Fibroblast of skin of scalp (primary cell): Measurements from ENCODE around the gene CCDC33. TPM values are rescaled to one million over a fixed set of nuclear protein-coding genes. Genes with fewer than 3 reads are reported as not detected.

ENCODE experiments used
- DNase-seq: peaks from one replicate; pipeline ENCODE4 v3.0.0-alpha.2; 2013
- polyA plus RNA-seq, 2 experiments: library from polyadenylated mRNA; unstranded; fragments of 120-200 nt; gene quantifications; one replicate each; pipeline ENCODE4 v1.2.1, GENCODE V29; 2013; ENCODE audit not compliant: insufficient read length in 2 of 2

The CCDC33 gene
- not detected for polyA plus RNA-seq (2013, experiment 1 of 2; ENCODE audit: insufficient read length)
- polyA plus RNA-seq (2013, experiment 2 of 2; ENCODE audit: insufficient read length): not detected

DNA sequence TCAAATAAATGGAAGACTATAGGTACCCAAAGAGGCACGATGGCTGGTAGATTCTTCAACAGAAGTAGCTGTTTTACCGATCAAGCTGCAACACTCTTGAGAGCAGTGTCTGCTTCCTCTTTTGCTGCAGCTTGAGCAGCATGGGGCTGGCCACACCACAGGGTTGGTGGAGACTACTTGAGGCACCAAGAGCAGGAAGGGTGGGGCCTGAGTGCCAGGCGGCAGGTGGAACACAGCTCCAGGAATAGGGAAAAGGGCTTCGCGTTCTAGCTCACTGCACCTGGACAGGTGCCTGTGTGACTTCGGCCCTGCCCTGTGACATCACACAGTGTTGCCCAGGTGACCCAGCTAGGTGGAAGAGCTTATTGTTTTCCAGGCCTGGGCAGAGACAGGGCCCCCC is at the start of gene CCDC33:
TSS of gene CCDC33 (plus strand) at position 365 of the 400 bp plus-strand sequence. CDS start 394 bp downstream, outside the sequence.
- no peak for DNase-seq

DNA sequence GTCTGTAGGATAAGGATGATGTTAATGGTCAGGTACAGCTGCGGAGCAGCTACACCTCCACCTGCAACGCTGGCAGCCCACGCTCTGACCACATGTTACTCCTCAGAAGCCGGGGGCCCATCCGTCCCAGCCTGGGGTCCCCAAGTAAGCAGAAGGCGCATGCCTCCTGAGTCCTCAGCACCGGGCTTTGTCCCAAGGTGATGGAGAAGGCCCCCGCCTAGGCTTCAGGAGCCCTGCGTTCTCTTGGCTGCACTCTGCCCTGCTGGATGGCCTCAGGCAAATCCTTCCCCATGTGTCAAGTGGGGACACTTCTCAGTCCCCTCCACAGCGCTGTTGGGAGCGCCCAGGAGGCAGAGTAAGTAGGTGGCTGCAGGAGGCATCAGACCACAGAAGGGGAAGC is 47.9 kb upstream of the CCDC33 start:
- no peak for DNase-seq

DNA sequence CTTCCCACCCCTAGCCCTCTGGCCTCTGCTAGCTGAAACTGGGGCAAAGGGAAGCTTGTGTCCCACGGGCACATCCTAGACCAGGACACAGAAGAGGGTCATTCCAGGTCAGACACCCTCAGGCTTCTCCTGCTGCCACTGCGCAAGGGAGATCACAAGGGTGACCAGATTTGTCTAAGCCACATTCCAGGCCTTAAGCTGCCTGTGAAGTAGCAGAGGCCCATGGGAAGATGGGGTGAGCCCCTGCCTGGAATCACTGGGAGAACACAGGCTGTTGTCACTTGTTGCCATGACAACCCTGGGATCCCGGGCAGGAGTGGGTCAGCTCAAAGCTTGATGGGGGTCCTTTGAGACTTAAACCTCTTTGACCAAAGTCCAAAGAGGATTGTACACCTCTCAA is 44.3 kb upstream of the CCDC33 start:
- no peak for DNase-seq

DNA sequence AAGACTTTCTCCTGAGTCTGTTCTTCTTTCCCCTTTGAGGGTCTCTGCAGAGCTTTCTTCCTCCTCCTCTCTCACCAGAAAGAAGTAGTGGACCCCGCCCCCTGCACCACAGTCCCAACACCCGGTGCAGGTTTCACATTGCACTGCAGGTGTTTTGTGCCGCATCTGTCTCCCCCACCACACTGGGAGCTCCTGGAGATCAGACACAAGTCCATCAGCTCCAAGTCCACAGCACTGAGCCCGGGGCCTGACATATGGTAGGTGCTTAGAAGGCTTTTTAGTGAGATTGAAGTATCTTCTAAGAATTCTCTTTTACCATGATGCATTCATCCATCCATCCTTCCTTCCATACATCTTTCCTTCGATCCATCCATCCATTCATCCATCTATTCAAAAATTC is 43.4 kb upstream of the CCDC33 start:
- no peak for DNase-seq

DNA sequence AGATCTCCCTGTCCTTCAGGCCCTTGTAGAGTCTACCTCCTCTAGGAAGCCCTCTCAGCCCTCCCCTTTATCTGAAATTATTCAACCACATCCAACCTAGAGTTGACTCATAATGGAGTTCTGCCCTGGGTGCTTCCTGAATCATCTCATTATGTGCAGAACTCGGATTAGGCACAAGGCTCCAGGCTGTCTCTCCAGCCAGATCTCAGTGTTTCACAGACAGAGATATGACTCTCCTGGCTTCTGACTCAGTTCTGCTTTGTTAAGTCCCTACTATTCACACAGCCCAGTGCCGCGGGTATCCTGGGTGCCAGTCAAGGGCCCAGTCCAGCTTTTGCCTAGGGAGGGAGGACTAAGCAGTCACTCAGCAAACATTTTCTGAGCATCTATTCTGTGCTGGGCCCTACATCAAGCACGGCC is 42.8 kb upstream of the CCDC33 start:
- peak; percentile 85 for DNase-seq

DNA sequence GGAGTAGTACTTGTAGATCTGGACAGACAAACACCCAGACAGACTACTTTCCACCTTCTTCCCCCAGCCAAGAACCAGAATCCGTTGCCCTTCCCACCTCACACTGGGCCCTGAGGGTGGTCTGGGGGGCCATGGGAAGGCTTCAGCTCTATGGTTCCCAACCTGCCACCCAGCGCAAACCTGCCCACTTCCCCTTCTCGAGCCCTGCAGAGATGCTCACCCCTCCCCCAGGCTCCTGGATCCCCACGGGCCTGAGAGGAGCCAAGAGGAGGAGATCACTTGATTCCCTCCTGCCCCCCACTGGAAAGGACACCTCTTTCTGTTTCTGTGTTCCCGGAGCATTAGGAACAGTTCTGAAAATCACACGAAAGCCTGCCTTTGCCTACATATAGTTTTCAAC is 42.2 kb upstream of the CCDC33 start:
- DNase-seq: no peak

DNA sequence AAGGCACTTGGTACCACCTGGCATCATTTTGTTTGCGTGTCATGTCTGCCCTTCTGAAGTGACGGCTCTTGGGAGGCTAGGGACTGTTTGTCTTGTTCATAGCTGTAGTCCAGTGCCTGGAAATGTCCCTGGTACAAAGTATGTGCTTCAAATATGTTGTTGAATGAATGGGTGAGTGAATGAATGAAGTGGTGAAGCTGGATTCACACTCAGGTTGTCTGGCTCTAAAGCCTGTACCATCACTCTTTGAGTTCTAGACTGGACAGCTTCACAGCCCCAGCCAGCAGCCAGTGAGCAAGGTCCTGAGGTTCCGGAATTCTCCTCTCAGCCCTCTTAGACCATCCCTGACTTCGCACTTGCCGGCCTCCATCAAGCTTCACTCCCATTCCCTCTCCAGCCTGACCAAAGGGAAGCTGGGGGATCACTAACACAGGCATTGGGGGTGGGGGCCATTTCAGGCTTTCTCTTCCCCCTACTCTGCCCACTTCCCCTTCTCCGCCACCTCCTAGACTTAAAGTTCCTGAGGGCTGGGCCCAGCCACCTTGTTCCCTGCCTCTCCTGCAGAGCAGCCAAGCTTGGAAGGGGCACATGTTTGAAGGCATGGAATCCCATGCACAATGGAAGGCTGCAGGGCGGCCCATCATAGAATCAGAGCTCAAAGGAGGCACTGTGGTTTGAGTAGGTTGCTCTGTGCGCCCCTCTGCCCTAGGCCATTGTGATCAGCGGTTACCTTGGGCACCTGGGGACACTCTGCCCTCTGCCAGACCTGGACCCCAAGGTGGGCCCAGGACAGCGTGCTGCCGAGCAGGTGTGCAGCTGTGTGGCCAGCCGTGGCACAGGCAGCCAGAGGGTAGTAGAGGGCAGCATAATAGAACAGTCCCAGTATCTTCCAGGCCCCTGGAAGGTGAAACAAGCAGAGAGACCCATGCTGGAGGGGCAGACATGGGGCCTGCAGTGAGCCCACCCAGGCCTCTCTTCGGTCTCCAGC is 41.3 kb upstream of the CCDC33 start:
- no peak for DNase-seq

DNA sequence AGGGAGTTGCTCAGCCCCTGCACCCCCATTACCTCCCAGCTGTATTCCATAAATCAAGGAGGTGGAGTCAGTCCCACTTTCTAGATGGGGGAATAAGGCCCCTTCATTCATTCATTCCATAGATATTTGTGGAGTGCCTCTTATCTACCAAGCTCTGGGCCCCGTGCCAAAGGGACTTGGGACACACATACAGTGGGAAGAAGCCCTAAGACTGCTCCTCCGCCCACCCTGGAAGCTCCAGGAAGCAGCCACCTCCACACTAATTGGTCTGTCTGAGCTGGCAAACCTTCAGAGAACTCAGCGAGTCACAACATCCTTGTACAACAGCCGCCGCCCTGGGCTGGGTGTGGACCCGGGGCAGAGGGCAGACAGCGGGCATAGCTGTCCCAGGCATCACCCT is 40.0 kb upstream of the CCDC33 start:
- peak; percentile 97 for DNase-seq

DNA sequence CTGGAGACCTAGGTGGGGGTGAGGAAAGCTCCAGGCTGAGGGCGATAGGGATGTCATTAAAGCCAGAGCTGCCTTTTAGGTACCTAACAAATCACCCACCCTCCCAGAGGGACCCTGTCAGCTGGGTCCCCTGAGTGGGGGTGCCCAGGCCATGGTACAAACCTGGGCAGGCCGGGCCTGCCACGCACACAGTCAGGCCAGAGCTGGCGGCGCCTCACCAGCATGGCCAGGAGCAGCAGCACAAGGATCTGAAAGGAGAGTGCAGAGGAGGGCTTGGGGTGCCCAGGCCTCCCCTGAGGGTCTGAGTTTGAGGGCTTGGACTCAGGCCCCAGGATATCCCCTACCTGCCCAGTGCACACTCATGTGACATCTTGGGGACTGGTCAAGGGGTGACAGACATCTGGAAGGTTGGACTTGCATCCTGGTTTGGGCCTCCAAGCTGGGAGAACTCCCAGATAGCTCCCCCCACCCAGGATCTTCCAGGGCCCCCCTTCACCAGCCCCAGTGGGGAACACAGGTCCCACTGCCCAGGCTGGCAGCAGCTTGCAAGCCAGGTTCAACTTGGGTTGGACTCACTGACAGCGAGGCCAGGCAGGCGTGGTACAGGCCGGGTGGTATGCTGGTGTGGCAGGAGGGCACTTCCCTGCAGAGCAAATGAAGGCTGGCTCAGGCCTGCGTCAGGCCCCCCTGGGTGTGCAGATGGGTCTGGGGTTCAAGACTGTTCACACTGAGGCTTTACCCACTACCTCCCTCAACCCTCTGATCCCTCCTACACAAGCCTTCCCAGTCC is 38.8 kb upstream of the CCDC33 start:
- DNase-seq: no peak

DNA sequence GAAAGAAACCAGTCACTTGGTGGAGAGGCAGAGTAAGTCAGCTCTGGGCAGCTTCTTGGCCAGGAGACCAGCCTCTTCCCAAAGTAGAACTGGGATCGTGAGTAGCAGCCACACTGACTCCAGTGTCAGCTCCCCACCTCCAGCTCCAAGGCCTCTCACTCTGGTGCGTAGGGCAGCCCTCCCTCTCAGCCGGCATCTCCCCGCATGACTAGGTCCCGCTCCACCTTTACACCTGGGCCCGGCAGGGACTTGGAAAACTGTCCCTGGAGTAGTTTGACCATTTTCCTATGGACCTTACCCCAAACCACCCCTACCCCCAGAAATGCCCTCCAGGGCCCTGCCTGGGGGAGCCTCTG is 36.9 kb upstream of the CCDC33 start:
- no peak for DNase-seq

DNA sequence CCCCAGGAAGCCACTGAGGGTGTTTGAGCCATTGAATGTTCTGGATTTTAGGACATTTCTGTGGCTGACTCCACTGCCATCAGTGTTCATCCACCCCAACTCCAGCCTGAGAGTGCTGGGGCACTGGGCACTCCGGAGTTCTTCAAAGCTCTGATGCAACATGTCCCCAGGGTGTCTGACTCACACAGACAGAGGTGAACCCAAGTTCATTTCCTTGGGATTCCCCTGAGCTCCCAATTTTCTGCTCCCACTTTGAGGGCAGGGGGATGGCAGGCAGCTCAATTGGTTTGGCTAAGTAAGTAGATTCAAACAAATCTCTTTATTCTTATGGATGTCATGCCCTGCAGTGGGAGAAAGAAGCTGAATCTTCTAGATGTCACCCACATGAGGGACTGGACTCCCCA is 35.7 kb upstream of the CCDC33 start:
- peak; percentile 82 for DNase-seq

DNA sequence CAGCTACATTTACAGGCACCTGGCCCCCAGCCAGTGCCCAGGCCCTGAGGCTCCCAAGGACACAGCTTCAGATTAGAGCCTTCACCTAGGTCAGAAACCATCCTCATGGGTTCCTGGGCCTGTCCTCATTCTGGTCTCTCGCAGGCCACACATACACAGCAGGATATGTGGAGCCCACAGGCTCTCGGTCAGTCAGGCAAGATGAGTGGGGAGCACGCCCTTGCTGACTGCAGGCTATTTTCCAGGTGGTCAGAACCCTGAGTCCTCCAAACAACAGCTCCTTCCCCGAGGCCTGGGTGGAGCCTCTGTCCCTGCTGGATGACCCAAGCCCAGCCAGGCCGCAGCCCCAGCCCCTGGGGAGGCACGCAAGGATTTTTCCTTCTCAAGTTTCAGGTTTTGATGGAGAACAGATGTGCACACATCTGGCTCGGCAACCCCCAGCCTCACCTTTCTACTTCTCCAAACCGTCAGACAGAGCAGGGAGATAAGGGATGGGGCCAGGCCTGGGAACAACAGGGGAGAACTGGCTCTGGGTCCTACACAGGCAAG is 35.2 kb upstream of the CCDC33 start:
- no peak for DNase-seq

DNA sequence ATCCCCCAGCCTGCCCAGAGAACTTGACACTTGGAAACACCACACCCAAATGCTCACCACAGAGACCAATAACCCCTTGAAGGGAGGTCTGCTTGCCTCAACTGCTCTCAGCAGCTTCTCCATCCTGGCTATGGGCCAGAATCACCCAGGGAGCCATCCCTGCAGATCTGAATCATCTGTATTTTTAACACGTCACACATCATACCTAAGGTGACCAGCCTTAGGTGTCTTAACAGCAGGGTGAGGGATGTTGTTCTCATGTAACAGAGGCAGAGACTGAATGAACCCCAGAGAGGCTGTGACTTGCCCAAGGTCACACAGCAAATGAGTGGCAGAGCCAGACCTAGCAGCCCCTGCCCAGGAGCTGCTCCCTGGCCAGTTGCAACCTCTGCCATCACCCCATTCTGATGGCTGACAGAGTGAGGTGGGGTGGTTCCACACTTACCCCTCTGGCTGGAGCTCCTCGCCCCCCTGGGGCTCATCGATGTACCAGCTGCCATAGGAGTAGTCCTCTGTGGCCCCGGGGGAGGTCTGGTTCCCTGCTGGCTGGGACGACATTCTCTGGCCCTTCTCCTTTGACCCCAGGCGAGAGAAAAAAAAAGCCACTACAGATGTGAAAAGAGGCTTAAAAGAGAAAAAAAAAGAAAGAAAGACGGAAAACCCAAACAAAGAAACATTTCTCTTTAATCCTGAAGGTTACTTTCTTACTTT is 34.3 kb upstream of the CCDC33 start:
- peak; percentile 51 for DNase-seq

DNA sequence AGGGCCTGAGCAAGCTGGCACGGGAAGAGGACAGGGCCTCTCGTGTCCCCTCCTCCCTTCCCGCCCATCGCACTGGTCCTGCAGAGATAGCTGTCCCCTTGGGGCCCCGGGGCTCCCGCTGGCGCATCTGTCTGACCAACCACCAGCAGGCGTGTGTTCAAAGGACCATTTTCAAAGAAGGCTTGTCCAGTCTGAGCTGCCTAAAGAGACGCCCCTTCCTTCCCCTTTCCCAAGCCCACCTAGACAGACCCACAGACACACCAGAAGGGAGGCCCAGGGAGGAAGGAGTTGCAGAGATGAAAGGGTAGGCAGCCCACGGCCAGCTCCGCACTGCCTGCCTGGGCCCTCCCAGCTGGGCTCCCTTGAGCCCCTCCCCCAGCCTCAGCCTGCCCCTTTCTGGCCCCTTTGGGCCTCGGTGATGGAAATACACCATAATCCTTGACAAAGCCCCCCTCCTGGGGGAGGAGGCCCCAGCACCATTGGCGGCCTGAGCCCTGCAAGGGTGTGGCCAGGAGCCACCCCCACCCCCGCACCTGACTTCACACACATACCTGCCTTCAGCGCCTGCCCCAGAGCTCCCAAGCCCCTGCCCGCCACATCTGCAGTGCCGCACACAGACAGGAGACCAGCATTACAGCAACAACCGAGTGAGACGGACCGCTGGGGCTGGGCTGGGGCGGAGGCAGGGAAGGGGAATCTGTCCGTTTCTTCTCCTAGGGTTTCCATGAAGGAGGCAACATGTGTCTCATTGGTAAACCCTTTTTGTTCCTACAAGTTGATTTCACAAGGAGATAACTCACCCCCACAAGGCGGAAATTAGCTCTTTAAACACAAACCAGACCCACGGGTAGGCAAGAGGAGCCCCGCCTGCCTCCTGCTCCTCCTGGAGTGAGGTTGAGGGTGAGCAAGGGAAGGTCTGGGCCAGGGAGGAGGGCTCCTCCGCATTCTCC is 33.4 kb upstream of the CCDC33 start, which contains the start of gene STRA6:
TSS of gene STRA6 (minus strand) at position 336 of the 950 bp plus-strand sequence. CDS start 520 bp downstream, outside the sequence.
- DNase-seq: peak; percentile 44

DNA sequence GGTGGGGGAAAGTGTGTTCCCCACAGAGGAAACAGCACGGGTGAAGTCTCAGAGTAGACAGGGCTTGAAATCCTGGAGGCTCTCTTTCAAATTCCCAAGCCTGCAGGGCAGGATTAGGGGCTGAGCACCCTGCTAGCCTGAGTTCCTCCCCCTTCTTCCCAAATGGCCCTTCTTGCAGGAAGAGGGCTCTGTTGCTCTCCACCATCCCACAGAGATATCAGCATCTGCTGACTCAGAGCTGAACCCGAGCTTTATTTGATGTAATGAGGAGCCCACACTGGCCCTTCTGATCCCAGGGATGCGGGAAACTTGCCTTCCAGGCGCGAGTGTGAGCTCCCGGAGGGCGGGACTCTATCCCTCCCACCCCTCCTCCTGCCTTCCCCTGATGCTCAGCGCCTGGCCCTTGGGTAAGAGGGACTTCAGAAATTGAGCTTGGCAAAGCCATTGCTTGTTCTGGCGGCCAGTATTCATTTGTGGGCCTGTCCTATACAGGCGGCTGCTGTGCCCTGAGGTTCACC is 32.2 kb upstream of the CCDC33 start:
- DNase-seq: peak; percentile 75

DNA sequence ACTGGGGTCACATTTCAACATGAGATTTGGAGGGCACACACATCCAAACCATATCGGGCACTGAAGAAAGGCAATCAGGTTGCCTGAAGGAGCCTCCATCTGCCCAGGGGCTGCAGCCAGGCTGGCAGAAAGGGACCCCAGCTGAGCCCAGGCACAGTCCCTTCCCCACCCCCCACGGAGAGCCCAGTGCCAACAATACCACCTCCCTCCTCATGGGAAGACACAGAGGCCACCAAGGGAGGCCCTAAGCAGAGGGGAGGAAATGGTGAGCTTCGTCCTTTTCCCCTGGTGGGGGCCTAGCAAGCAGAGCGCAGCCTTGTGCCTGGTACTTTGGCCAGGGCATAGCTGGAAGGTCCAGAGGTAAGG is 30.6 kb upstream of the CCDC33 start:
- no peak for DNase-seq

DNA sequence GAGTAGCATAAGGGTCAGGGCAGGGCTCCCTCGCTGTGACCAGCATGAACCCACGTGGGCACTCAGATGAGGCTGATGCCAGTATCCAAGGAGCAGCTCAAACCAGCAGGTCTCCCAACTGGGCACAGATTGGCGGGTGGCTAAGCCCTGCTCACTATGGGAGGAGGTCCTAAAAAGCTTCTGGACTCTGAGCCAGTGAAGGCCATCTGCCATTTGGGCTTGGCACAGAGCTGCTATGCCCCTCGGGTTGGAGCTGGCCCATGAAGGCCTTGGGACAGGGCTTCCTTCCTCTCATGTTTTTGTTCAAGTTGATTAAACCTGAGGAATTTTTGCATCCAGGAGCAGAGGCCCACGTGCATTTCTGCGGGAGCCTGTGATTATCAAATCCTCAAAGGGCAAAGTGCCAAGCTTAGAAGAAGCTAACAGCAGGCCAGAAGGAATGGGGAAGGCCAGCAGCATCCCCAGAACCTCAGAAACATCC is 29.3 kb upstream of the CCDC33 start:
- DNase-seq: no peak

DNA sequence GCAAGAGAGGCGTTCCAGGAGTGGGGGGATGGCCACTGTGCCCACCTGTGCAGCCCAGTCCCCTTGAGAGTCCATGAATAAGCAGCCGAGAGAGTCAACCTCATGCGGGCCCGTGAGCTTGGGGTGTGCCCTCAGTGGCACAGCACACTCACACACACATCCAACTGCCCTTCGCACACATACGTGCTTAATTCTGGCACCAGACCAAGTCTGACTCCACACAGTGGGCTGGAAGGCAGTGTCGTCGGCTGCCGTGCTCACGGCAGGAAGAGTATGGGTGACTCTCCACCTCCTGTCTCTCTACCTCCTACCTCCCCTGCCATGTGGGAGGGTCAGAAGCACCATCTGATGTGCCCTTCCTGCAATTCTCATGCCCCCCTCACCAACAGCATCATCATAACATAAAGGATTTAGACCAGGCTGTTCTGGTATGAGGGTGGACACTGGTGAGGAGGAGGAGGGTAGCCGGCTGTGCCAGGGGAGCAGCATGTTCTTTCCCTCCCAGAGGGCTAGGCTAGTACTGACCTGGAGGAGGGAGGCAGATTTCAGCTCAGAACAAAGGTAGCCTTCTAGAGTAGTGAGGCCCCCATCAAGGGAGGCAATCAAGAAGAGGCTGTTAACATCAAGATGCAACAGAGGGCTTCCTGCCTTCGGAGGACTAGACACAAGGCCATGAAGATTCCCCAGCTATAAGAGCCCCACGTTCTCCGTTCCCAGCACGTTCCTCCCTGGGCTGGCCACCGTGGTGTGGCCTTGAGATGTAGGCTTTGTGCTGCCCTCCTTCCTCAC is 28.3 kb upstream of the CCDC33 start:
- DNase-seq: no peak

DNA sequence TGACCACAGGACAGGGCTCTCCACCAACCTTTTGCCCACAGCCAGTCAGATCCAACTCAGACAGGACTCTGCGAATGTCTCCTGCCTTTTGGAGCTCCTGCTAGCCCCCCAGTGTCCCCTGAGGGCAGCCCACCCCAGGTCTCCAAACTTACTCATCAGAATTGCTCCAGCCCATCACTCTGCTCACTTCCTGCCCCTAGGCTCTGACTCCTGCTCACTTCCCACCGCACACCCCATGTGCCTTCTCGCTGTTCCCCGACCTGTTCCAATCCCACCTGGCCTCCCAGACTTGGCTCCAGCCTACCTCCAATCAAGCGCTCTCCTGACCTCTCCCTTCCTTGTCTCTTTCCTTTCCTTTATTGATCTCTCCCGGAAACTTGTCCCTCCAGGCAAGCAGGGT is 27.6 kb upstream of the CCDC33 start:
- no peak for DNase-seq
